Effector memory CD4-positive, alpha-beta T cell (primary cell): ENCODE data around the gene TANC1.

Experiments used
- DNase-seq, 3 donors: peaks; one replicate each; pipeline ENCODE4 v3.0.0-alpha.2; 2020
- H3K27ac ChIP-seq: 2 replicates; pipeline ENCODE4 v1.7.0; 2013; ENCODE audit warnings: mild to moderate bottlenecking, low read length, moderate library complexity; ENCODE audit not compliant: insufficient read depth, poor library complexity, severe bottlenecking
- H3K27me3 ChIP-seq: replicated peaks from 2 replicates; pipeline ENCODE4 v1.7.0; 2013; ENCODE audit warnings: mild to moderate bottlenecking, low read length; ENCODE audit not compliant: insufficient read depth, control insufficient read depth, poor library complexity, severe bottlenecking
- H3K36me3 ChIP-seq: 2 replicates; pipeline ENCODE4 v1.7.0; 2013; ENCODE audit warnings: mild to moderate bottlenecking, low read length, moderate library complexity; ENCODE audit not compliant: control insufficient read depth, insufficient read depth
- H3K4me1 ChIP-seq: 2 replicates; pipeline ENCODE4 v1.7.0; 2013; ENCODE audit warnings: low read length, mild to moderate bottlenecking; ENCODE audit not compliant: control insufficient read depth, insufficient read depth, poor library complexity, severe bottlenecking
- H3K4me3 ChIP-seq: 2 replicates; pipeline ENCODE4 v1.7.0; 2013; ENCODE audit warnings: low read length, low read depth, mild to moderate bottlenecking; ENCODE audit not compliant: insufficient read depth, poor library complexity, severe bottlenecking
- H3K9me3 ChIP-seq: 2 replicates; pipeline ENCODE4 v1.7.0; 2013; ENCODE audit warnings: mild to moderate bottlenecking, low read length, moderate library complexity; ENCODE audit not compliant: control insufficient read depth

The TANC1 gene

DNA sequence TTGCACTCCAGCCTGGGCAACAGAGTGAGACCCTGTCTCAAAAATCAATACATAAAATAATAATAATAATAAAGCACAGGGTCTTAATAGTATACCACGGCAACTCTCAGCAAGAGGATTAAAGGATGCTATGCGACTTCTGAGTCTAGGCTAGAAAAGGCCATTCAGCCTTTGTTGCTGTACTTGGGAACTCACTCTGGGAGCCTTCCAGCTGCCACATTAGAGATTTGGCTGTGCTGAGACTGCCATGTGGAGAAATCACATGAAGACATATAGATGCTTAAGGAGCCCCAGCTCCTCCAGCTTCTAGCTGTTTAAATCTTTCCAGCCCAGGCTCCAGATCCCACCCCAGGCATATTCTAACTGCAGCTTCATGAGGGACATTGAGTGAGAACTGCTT, 8.2 kb upstream of the TANC1 start:
- Histone ChIP-seq H3K4me3 (no peak overlapping the region), H3K27ac (no peak overlapping the region), H3K9me3 (no peaks in the 10 kb centered on the region), H3K36me3 (no peaks in the 10 kb centered on the region), H3K4me1 (no peaks in the 10 kb centered on the region), H3K27me3 (no peaks in the 10 kb centered on the region)
- DNase-seq, result no peak

- no peak overlapping the region for H3K4me3 ChIP-seq
- H3K36me3 ChIP-seq, result no peaks in the 10 kb centered on the region
- no peak overlapping the region for H3K27ac ChIP-seq
- H3K4me1 ChIP-seq, result no peaks in the 10 kb centered on the region
- H3K9me3 ChIP-seq, result no peaks in the 10 kb centered on the region
- DNase-seq, result no peak
- no peaks in the 10 kb centered on the region for H3K27me3 ChIP-seq
Observed at GRCh38 chr2:158962074-158962473, 6.4 kb upstream of the TANC1 start.

- Histone ChIP-seq H3K36me3 (no peaks in the 10 kb centered on the region), H3K9me3 (no peaks in the 10 kb centered on the region)
Observed at GRCh38 chr2:158963071-158963470, 5.4 kb upstream of the TANC1 start.

GRCh38 chr2:158965107-158965506, 3.3 kb upstream of the TANC1 start:
- H3K4me3 ChIP-seq, result no peak overlapping the region
- H3K4me1 ChIP-seq, result peaks cover 1% of the 10 kb centered on the region
- no peaks in the 10 kb centered on the region for H3K9me3 ChIP-seq
- peaks cover 3% of the 10 kb centered on the region for H3K27me3 ChIP-seq
- DNase-seq, result no peak
- H3K36me3 ChIP-seq, result no peaks in the 10 kb centered on the region
- no peak overlapping the region for H3K27ac ChIP-seq

More at GRCh38 chr2:158963071-158963470, 5.4 kb upstream of the TANC1 start:
- no peak overlapping the region for H3K27ac ChIP-seq
- DNase-seq, result no peak
- H3K4me3 ChIP-seq, result no peak overlapping the region
- H3K4me1 ChIP-seq, result no peaks in the 10 kb centered on the region
- peaks cover 3% of the 10 kb centered on the region for H3K27me3 ChIP-seq

GRCh38 chr2:158965641-158966040, 2.8 kb upstream of the TANC1 start:
- Histone ChIP-seq H3K9me3 (no peaks in the 10 kb centered on the region), H3K4me1 (peaks cover 3% of the 10 kb centered on the region), H3K27me3 (peaks cover 3% of the 10 kb centered on the region), H3K4me3 (no peak overlapping the region), H3K27ac (no peak overlapping the region), H3K36me3 (no peaks in the 10 kb centered on the region)
- no peak for DNase-seq

DNA sequence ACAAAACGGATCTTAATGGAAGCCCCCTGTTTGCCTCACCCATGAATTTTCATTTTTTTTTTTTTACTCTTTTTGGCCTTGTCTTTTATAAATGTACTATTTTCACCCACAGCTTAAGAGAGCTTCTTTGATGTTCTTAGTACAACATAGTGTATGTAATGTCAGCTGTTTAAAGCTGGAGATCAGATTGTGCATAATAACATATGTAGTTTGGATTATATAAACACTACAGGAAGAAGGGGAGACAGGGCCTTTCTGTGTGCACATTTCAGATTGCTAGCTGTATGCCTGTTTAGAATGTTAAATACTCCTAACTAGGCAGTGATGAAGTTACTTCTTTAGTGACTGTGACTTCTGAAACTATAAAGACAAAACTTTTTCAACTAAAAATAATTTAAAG, 2.1 kb upstream of the TANC1 start:
- H3K4me1 ChIP-seq, result peaks cover 3% of the 10 kb centered on the region
- peaks cover 3% of the 10 kb centered on the region for H3K27me3 ChIP-seq
- no peaks in the 10 kb centered on the region for H3K36me3 ChIP-seq
- no peak for DNase-seq
- H3K4me3 ChIP-seq, result no peak overlapping the region
- no peak overlapping the region for H3K27ac ChIP-seq
- H3K9me3 ChIP-seq, result no peaks in the 10 kb centered on the region

GRCh38 chr2:158967114-158967730, 1.2 kb upstream of the TANC1 start:
- Histone ChIP-seq H3K27ac (no peak overlapping the region), H3K4me1 (peaks cover 3% of the 10 kb centered on the region), H3K36me3 (no peaks in the 10 kb centered on the region), H3K4me3 (no peak overlapping the region), H3K27me3 (peaks cover 3% of the 10 kb centered on the region), H3K9me3 (no peaks in the 10 kb centered on the region)
- DNase-seq, result no peak

- Histone ChIP-seq H3K4me3 (peak overlapping the region; percentile 46), H3K27me3 (peaks cover 3% of the 10 kb centered on the region), H3K4me1 (peaks cover 3% of the 10 kb centered on the region), H3K9me3 (no peaks in the 10 kb centered on the region), H3K27ac (no peak overlapping the region), H3K36me3 (no peaks in the 10 kb centered on the region)
- DNase-seq, result no peak
Observed at GRCh38 chr2:158967731-158968395, 577 bp upstream of the TANC1 start.

GRCh38 chr2:158969162-158969714, 798 bp downstream of the TANC1 start:
- Histone ChIP-seq H3K9me3 (no peaks in the 10 kb centered on the region), H3K27ac (no peak overlapping the region), H3K27me3 (peaks cover 3% of the 10 kb centered on the region), H3K4me1 (peaks cover 3% of the 10 kb centered on the region), H3K36me3 (no peaks in the 10 kb centered on the region), H3K4me3 (peak overlapping the region; percentile 46)
- no peak for DNase-seq

- DNase-seq, result no peak
- Histone ChIP-seq H3K9me3 (no peaks in the 10 kb centered on the region), H3K27ac (no peak overlapping the region), H3K36me3 (no peaks in the 10 kb centered on the region), H3K4me3 (peak overlapping the region; percentile 46), H3K27me3 (peaks cover 3% of the 10 kb centered on the region), H3K4me1 (peaks cover 3% of the 10 kb centered on the region)
Observed at GRCh38 chr2:158969715-158970240, 1.3 kb downstream of the TANC1 start.
